ENCODE measurements around the gene FZD4. TPM values are rescaled to one million over a fixed set of nuclear protein-coding genes. Genes with fewer than 3 reads are reported as not detected.
A peak's percentile ranks its signal among the peaks of the same experiment; 100 is the strongest.
"Not testable (repeated sequence)": the region's sequence is repeated elsewhere in the genome, so short reads cannot be mapped to it uniquely, and the experiment has no call there.

FZD4 gene
- total RNA-seq, 6 donors from 2014 or later = 24.1 to 69.2 (median 38.2) TPM

- DNase-seq (no peak), ATAC-seq (ENCODE audit: low FRiP score in 2 of 2) (peak in 1 of 2 donors; percentile 57)
- H3K9me3 ChIP-seq = peaks cover 4 to 7% (median 5%) of the 10 kb centered on the region in 4 donors
- H3K36me3 ChIP-seq = no peaks in the 10 kb centered on the region
- no peaks in the 10 kb centered on the region for H3K27me3 ChIP-seq
- 84 to 88% methylated on average over 6 of the region's 6 CpGs for WGBS, 2 donors
- TF ChIP-seq POLR2A (IDR thresholded peaks at IDR 0.05) (no peak), POLR2AphosphoS5 (IDR thresholded peaks at IDR 0.05) (no peak), EP300 (IDR thresholded peaks at IDR 0.05) (no peak)
- peaks cover 4 to 10% (median 7%) of the 10 kb centered on the region in 4 donors for H3K4me1 ChIP-seq
- no peak overlapping the region for H3K4me3 ChIP-seq
- H3K27ac ChIP-seq = no peak overlapping the region
Measured at GRCh38 chr11:86977441-86978050, 22.4 kb upstream of the FZD4 start.

- TF ChIP-seq CTCF (IDR thresholded peaks at IDR 0.05) (no peak), EP300 (IDR thresholded peaks at IDR 0.05) (no peak), POLR2AphosphoS5 (IDR thresholded peaks at IDR 0.05) (no peak), POLR2A (IDR thresholded peaks at IDR 0.05) (no peak)
- 92 to 95% methylated on average over 1 of the region's 1 CpG for WGBS, 2 donors
- no peak overlapping the region for H3K4me3 ChIP-seq
- DNase-seq = no peak
- H3K9me3 ChIP-seq = peaks cover 4 to 12% (median 5%) of the 10 kb centered on the region in 4 donors
- ATAC-seq (ENCODE audit: low FRiP score in 2 of 2) = no peak
- no peaks in the 10 kb centered on the region for H3K27me3 ChIP-seq
- H3K27ac ChIP-seq = no peak overlapping the region
- peaks cover 0 to 6% (median 0%) of the 10 kb centered on the region in 4 donors for H3K4me1 ChIP-seq
- H3K36me3 ChIP-seq = no peaks in the 10 kb centered on the region
Measured at GRCh38 chr11:86972734-86973133, 17.5 kb upstream of the FZD4 start.

GRCh38 chr11:86969258-86969657 is 14.1 kb upstream of the FZD4 start:
- DNase-seq (no peak), ATAC-seq (ENCODE audit: low FRiP score in 2 of 2) (no peak)
- whole genome bisulfite sequencing, 2 donors = 70 to 81% methylated on average over 1 of the region's 1 CpG

GRCh38 chr11:86967601-86968000 is 12.4 kb upstream of the FZD4 start:
- ATAC-seq (ENCODE audit: low FRiP score in 2 of 2) = not testable (repeated sequence)

More at GRCh38 chr11:86969258-86969657, 14.1 kb upstream of the FZD4 start:
- Histone ChIP-seq H3K4me3 (no peak overlapping the region), H3K36me3 (no peaks in the 10 kb centered on the region), H3K4me1 (peaks cover 0 to 6% (median 0%) of the 10 kb centered on the region in 4 donors), H3K9me3 (peaks cover 4 to 12% (median 5%) of the 10 kb centered on the region in 4 donors), H3K27ac (peak overlapping the region in 1 of 4 donors; percentile 55), H3K27me3 (no peaks in the 10 kb centered on the region)
- TF ChIP-seq POLR2AphosphoS5 (IDR thresholded peaks at IDR 0.05) = no peak
- no peak for TF ChIP-seq CTCF (IDR thresholded peaks at IDR 0.05)
- TF ChIP-seq EP300 (IDR thresholded peaks at IDR 0.05) = no peak
- TF ChIP-seq POLR2A (IDR thresholded peaks at IDR 0.05) = no peak

GRCh38 chr11:86957976-86958646 is 2.9 kb upstream of the FZD4 start:
- Histone ChIP-seq H3K4me1 (peaks cover 14 to 28% (median 18%) of the 10 kb centered on the region in 4 donors), H3K9me3 (no peaks in the 10 kb centered on the region), H3K27me3 (no peaks in the 10 kb centered on the region), H3K4me3 (no peak overlapping the region), H3K27ac (peak overlapping the region; percentile 18 to 96 (median 67)), H3K36me3 (no peaks in the 10 kb centered on the region)
- no peak for DNase-seq
- WGBS, 2 donors = 69 to 81% methylated on average over 4 of the region's 4 CpGs
- ATAC-seq (ENCODE audit: low FRiP score in 2 of 2) = no peak
- TF ChIP-seq POLR2A (IDR thresholded peaks at IDR 0.05) (no peak), CTCF (IDR thresholded peaks at IDR 0.05) (no peak), POLR2AphosphoS5 (IDR thresholded peaks at IDR 0.05) (no peak), EP300 (IDR thresholded peaks at IDR 0.05) (no peak)

More at GRCh38 chr11:86967601-86968000, 12.4 kb upstream of the FZD4 start:
- 90 to 100% methylated on average over 1 to 7 of the region's 7 CpGs for WGBS, 2 donors
- not testable (repeated sequence) for H3K4me3 ChIP-seq, H3K27ac ChIP-seq, DNase-seq, H3K4me1 ChIP-seq, H3K27me3 ChIP-seq, H3K9me3 ChIP-seq, H3K36me3 ChIP-seq
